Measurements from ENCODE around the gene C20orf204. TPM values are rescaled to one million over a fixed set of nuclear protein-coding genes. Genes with fewer than 3 reads are reported as not detected.

The C20orf204 gene
- total and polyA plus RNA-seq, 2 of the 8 experiments (the other 6 are each of a cell fraction or from before 2014, with no cell fraction given) = 0.39 to 0.52 TPM

DNA sequence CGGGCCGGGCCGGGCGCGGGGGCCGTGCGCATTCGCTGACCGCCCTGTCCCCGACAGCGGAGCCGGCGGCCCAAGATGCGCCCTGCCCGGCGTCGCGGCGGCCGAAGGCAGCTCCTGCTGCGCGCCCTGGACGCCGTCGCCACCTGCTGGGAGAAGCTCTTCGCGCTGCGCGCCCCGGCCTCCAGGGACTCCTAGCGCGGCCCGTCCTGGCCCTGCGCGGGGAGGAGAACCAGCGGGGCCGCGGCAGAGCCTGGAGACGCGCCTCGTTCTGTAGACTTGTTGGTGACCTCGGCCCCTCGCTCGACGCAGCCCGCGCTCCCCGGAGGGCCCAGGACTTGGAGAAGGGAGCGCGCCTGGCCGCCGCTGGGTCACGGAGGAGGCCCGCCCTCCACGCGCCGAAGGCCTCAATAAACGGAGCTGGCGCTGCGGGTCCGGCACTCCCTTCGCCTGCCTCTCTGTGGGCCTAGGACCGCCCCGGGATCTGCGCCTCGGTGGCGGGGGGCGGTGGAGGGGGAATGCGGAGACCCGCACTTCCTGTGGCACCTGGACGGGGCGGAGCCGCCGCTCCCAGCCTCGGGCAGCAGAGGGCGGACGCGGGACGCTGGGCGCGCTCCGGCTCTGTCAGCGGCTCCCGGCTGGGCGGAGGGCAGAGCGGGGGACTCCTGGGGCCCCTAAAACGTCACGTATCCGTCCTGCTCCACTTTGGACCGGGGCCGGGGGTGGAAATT is 2.7 kb downstream of the C20orf204 start (continued):
- no peak for TF ChIP-seq SRF (IDR thresholded peaks at IDR 0.05; ENCODE audit: low read depth, low read length)
- no peak for TF ChIP-seq POU5F1 (IDR thresholded peaks at IDR 0.05; ENCODE audit: low read depth, low read length)
- no peak for TF ChIP-seq POLR2AphosphoS5 (IDR thresholded peaks at IDR 0.05; ENCODE audit: low read depth, low read length)
- TF ChIP-seq, protein P1, sequence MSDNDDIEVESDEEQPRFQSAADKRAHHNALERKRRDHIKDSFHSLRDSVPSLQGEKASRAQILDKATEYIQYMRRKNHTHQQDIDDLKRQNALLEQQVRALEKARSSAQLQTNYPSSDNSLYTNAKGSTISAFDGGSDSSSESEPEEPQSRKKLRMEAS (IDR thresholded peaks at IDR 0.05) = peak; percentile 36
- no peak for TF ChIP-seq CHD1 (IDR thresholded peaks at IDR 0.05; ENCODE audit: low read depth, low read length)
- TF ChIP-seq SAP30 (IDR thresholded peaks at IDR 0.05; ENCODE audit: insufficient read depth, insufficient replicate concordance, low read length) = no peak
- TF ChIP-seq KDM1A (IDR thresholded peaks at IDR 0.05; ENCODE audit: borderline replicate concordance, low read length) = no peak
- no peak for TF ChIP-seq MAFK (IDR thresholded peaks at IDR 0.05; ENCODE audit: low read depth, low read length)
- peak; percentile 21 for TF ChIP-seq CTBP2 (IDR thresholded peaks at IDR 0.05; ENCODE audit: borderline replicate concordance, insufficient read depth, insufficient read length, low read length)
- TF ChIP-seq ASH2L (IDR thresholded peaks at IDR 0.05; ENCODE audit: low read length) = peak; percentile 47
- no peak for TF ChIP-seq NRF1 (IDR thresholded peaks at IDR 0.05; ENCODE audit: low read depth, low read length)
- TF ChIP-seq YY1 (IDR thresholded peaks at IDR 0.05; ENCODE audit: low read depth, low read length) = no peak
- TF ChIP-seq NANOG (IDR thresholded peaks at IDR 0.05; ENCODE audit: insufficient read depth, low read depth, low read length, poor library complexity, severe bottlenecking) = no peak
- TF ChIP-seq BRCA1 (IDR thresholded peaks at IDR 0.05; ENCODE audit: low read depth, low read length) = no peak
- TF ChIP-seq PHF8 (conservative IDR thresholded peaks at IDR 0.05; ENCODE audit: low read depth, low read length) = 0 out of 2 replicates have a peak, but pooled peaks have one; percentile 21
- no peak for TF ChIP-seq TBP (IDR thresholded peaks at IDR 0.05; ENCODE audit: low read depth, low read length)
- TF ChIP-seq, protein P2, sequence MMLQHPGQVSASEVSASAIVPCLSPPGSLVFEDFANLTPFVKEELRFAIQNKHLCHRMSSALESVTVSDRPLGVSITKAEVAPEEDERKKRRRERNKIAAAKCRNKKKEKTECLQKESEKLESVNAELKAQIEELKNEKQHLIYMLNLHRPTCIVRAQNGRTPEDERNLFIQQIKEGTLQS (IDR thresholded peaks at IDR 0.05; ENCODE audit: insufficient read depth, low read depth, low read length) = no peak
- no peak; the same call in 1 of the 2 replicates for TF ChIP-seq CREB1 (IDR thresholded peaks at IDR 0.05)
- no peak for TF ChIP-seq EGR1 (IDR thresholded peaks at IDR 0.05; ENCODE audit: borderline replicate concordance, low read depth, low read length)
- no peak for TF ChIP-seq BACH1 (IDR thresholded peaks at IDR 0.05; ENCODE audit: low read length)
- peak; percentile 11; the same call in 1 of the 2 replicates for TF ChIP-seq SUZ12 (IDR thresholded peaks at IDR 0.05; ENCODE audit: low read length)
- peak; percentile 70 for TF ChIP-seq KDM4A (IDR thresholded peaks at IDR 0.05; ENCODE audit: low read depth, low read length, severe bottlenecking)
- TF ChIP-seq GABPA (IDR thresholded peaks at IDR 0.05; ENCODE audit: borderline replicate concordance, insufficient read depth, low read length) = peak; percentile 81; the same call in 1 of the 2 replicates
- no peak for TF ChIP-seq BCL11A (IDR thresholded peaks at IDR 0.05; ENCODE audit: low read depth in 2 of 2, low read length in 2 of 2)
